H9 (cell line): ENCODE results near the gene WWC1. TPM values are rescaled to one million over a fixed set of nuclear protein-coding genes. Genes with fewer than 3 reads are reported as not detected.

Experiments used
- DNase-seq: peaks from one replicate; pipeline ENCODE4 v3.0.0-alpha.2; 2017
- H2AFZ ChIP-seq: one replicate; pipeline ENCODE4 v1.6.1; 2013; ENCODE audit warnings: mild to moderate bottlenecking, low read length, control low read depth, moderate library complexity
- H2AK5ac ChIP-seq: 2 replicates; pipeline ENCODE4 v1.6.1; 2013; ENCODE audit warnings: low read length, control low read depth, mixed read lengths; ENCODE audit not compliant: insufficient read length
- H2BK120ac ChIP-seq: one replicate; pipeline ENCODE4 v1.6.1; 2013; ENCODE audit warnings: low read depth, mild to moderate bottlenecking, low read length, control low read depth, inconsistent platforms; ENCODE audit not compliant: poor library complexity, severe bottlenecking
- H2BK12ac ChIP-seq: 2 replicates; pipeline ENCODE4 v1.6.1; 2013; ENCODE audit warnings: low read length, control low read depth, mixed read lengths, low read depth; ENCODE audit not compliant: insufficient read length
- H2BK15ac ChIP-seq: 2 replicates; pipeline ENCODE4 v1.6.1; 2013; ENCODE audit warnings: low read depth, low read length, control low read depth
- H2BK20ac ChIP-seq: one replicate; pipeline ENCODE4 v1.6.1; 2013; ENCODE audit warnings: low read depth, mild to moderate bottlenecking, low read length, control low read depth, inconsistent platforms; ENCODE audit not compliant: poor library complexity, severe bottlenecking
- H2BK5ac ChIP-seq: 2 replicates; pipeline ENCODE4 v1.6.1; 2013; ENCODE audit warnings: low read length, control low read depth, mixed read lengths; ENCODE audit not compliant: insufficient read length
- H3K14ac ChIP-seq: 2 replicates; pipeline ENCODE4 v1.6.1; 2013; ENCODE audit warnings: low read length, control low read depth; ENCODE audit not compliant: insufficient read depth
- H3K18ac ChIP-seq: 2 replicates; pipeline ENCODE4 v1.6.1; 2013; ENCODE audit warnings: low read depth, mild to moderate bottlenecking, mixed read lengths, low read length, control low read depth; ENCODE audit not compliant: insufficient read length
- H3K23ac ChIP-seq: 2 replicates; pipeline ENCODE4 v1.6.1; 2013; ENCODE audit warnings: low read length, control low read depth, mixed read lengths, low read depth; ENCODE audit not compliant: insufficient read length
- H3K23me2 ChIP-seq: 2 replicates; pipeline ENCODE4 v1.6.1; 2013; ENCODE audit warnings: low read depth, mild to moderate bottlenecking, mixed read lengths, low read length, control low read depth; ENCODE audit not compliant: insufficient read length, poor library complexity, severe bottlenecking
- H3K27ac ChIP-seq: 2 replicates; pipeline ENCODE4 v1.5.1; 2013; ENCODE audit warnings: low read length, control low read depth, mixed read lengths, low read depth; ENCODE audit not compliant: insufficient read length
- H3K27me3 ChIP-seq: 2 replicates; pipeline ENCODE4 v1.6.1; 2013; ENCODE audit warnings: low read length, control low read depth, inconsistent platforms; ENCODE audit not compliant: insufficient read depth
- H3K4ac ChIP-seq: 2 replicates; pipeline ENCODE4 v1.6.1; 2013; ENCODE audit warnings: low read depth, mild to moderate bottlenecking, control low read depth, inconsistent platforms, low read length, moderate library complexity
- H3K4me1 ChIP-seq: 2 replicates; pipeline ENCODE4 v1.6.1; 2013; ENCODE audit warnings: low read length, control low read depth, inconsistent platforms; ENCODE audit not compliant: insufficient read depth
- H3K4me2 ChIP-seq: 2 replicates; pipeline ENCODE4 v1.6.1; 2013; ENCODE audit warnings: low read length, control low read depth, mixed read lengths; ENCODE audit not compliant: insufficient read length, insufficient read depth
- H3K56ac ChIP-seq: 2 replicates; pipeline ENCODE4 v1.6.1; 2013; ENCODE audit warnings: low read depth, mild to moderate bottlenecking, mixed read lengths, low read length, control low read depth; ENCODE audit not compliant: insufficient read length
- H3K79me1 ChIP-seq: 2 replicates; pipeline ENCODE4 v1.6.1; 2013; ENCODE audit warnings: low read depth, mild to moderate bottlenecking, moderate library complexity, low read length, control low read depth, inconsistent platforms; ENCODE audit not compliant: insufficient read depth, poor library complexity, severe bottlenecking
- H3K79me2 ChIP-seq: 2 replicates; pipeline ENCODE4 v1.6.1; 2013; ENCODE audit warnings: low read length, control low read depth, inconsistent platforms; ENCODE audit not compliant: insufficient read depth
- H3K9ac ChIP-seq: 2 replicates; pipeline ENCODE4 v1.6.1; 2013; ENCODE audit warnings: low read length, control low read depth, mixed read lengths; ENCODE audit not compliant: insufficient read length; ENCODE audit errors: extremely low read depth
- H3K9me3 ChIP-seq: one replicate; pipeline ENCODE4 v1.6.1; 2013; ENCODE audit warnings: low read depth, low read length, inconsistent platforms; ENCODE audit not compliant: control insufficient read depth
- H3T11ph ChIP-seq: one replicate; pipeline ENCODE4 v1.6.1; 2013; ENCODE audit warnings: mild to moderate bottlenecking, low read length, control low read depth, inconsistent platforms
- H4K20me1 ChIP-seq: one replicate; pipeline ENCODE4 v1.6.1; 2013; ENCODE audit not compliant: control insufficient read depth, insufficient read length, insufficient read depth
- H4K5ac ChIP-seq: 2 replicates; pipeline ENCODE4 v1.6.1; 2013; ENCODE audit warnings: low read depth, mild to moderate bottlenecking, mixed read lengths, low read length, control low read depth; ENCODE audit not compliant: insufficient read length
- H4K8ac ChIP-seq: replicated peaks from 2 replicates; pipeline ENCODE4 v1.6.1; 2013; ENCODE audit warnings: low read length, control low read depth, mixed read lengths, low read depth; ENCODE audit not compliant: insufficient read length
- H4K91ac ChIP-seq: 2 replicates; pipeline ENCODE4 v1.6.1; 2013; ENCODE audit warnings: low read depth, mild to moderate bottlenecking, moderate library complexity, mixed read lengths, low read length, control low read depth; ENCODE audit not compliant: insufficient read length
- H3K27ac Mint-ChIP-seq, 3 experiments: 2 replicates in 2 of 3; 3 replicates in 1 of 3; pipeline ENCODE4 v1.8.0; 2020 to 2021; ENCODE audit warnings: mixed read lengths in 3 of 3, mild to moderate bottlenecking in 1 of 3, moderate library complexity in 1 of 3
- H3K27me3 Mint-ChIP-seq: 2 replicates; pipeline ENCODE4 v1.8.0; 2021; ENCODE audit warnings: low read depth, mild to moderate bottlenecking, moderate library complexity, mixed read lengths
- H3K36me3 Mint-ChIP-seq, 3 experiments: 2 replicates in 2 of 3; 3 replicates in 1 of 3; pipeline ENCODE4 v1.8.0; 2020 to 2021; ENCODE audit warnings: low read depth in 3 of 3, mixed read lengths in 3 of 3; ENCODE audit not compliant: insufficient read depth in 1 of 3
- H3K4me1 Mint-ChIP-seq, 2 experiments: 2 replicates each; pipeline ENCODE4 v1.8.0; 2020; ENCODE audit warnings: mixed read lengths in 2 of 2
- H3K4me3 Mint-ChIP-seq, 2 experiments: 2 replicates in 1 of 2; 3 replicates in 1 of 2; pipeline ENCODE4 v1.8.0; 2020 to 2021; ENCODE audit warnings: mild to moderate bottlenecking in 2 of 2, mixed read lengths in 2 of 2, moderate library complexity in 1 of 2
- H3K9me3 Mint-ChIP-seq, 2 experiments: 2 replicates in 1 of 2; 3 replicates in 1 of 2; pipeline ENCODE4 v1.8.0; 2020; ENCODE audit warnings: mild to moderate bottlenecking in 2 of 2, mixed read lengths in 2 of 2, moderate library complexity in 1 of 2
- CTCF ChIP-seq: fragments of 200-600 bp; sonication (generic); conservative IDR thresholded peaks from 3 replicates; pipeline ENCODE4 v1.8.0; 2021; ENCODE audit warnings: antibody characterized with exemption, mild to moderate bottlenecking
- total RNA-seq: library from RNA; stranded (reverse); gene quantifications from 2 replicates; pipeline ENCODE4 v1.2.1, GENCODE V29; 2021

WWC1 gene
- total RNA-seq, 1 experiment from 2014 or later: 28.2 TPM

GRCh38 chr5:168443533-168443932, 152.1 kb downstream of the WWC1 start:
- Histone ChIP-seq H2BK12ac (no peak overlapping the region), H3K9me3 (no peaks in the 10 kb centered on the region), H3K79me2 (no peaks in the 10 kb centered on the region), H3K27ac (no peak overlapping the region), H3K18ac (no peak overlapping the region), H3K79me1 (no peaks in the 10 kb centered on the region), H2BK15ac (no peak overlapping the region), H3K4me2 (no peak overlapping the region), H3K23ac (no peak overlapping the region), H2BK5ac (no peak overlapping the region), H2BK120ac (no peak overlapping the region), H2BK20ac (no peak overlapping the region), H3K4me1 (no peaks in the 10 kb centered on the region), H2AK5ac (no peak overlapping the region), H4K20me1 (no peaks in the 10 kb centered on the region), H3K27me3 (no peaks in the 10 kb centered on the region), H4K8ac (no peak overlapping the region), H3K23me2 (no peaks in the 10 kb centered on the region), H3K4ac (no peak overlapping the region), H3T11ph (no peak overlapping the region), H3K56ac (no peak overlapping the region), H4K91ac (no peak overlapping the region), H3K9ac (no peak overlapping the region), H2AFZ (no peak overlapping the region), H4K5ac (no peak overlapping the region), H3K14ac (no peak overlapping the region)
- Mint-ChIP-seq H3K4me1 (no peaks in the 10 kb centered on the region), H3K27me3 (no peaks in the 10 kb centered on the region; the same call in 1 of the 2 replicates), H3K9me3 (no peaks in the 10 kb centered on the region), H3K4me3 (no peak overlapping the region), H3K27ac (no peak overlapping the region), H3K36me3 (peaks cover 13 to 42% (median 31%) of the 10 kb centered on the region in 3 experiments; a peak in 5 of 7 replicates)
- TF ChIP-seq CTCF: no peak
- DNase-seq: no peak
